ENCODE data around the gene TRAF7. TPM values are rescaled to one million over a fixed set of nuclear protein-coding genes. Genes with fewer than 3 reads are reported as not detected.
"Not testable (repeated sequence)": the region's sequence is repeated elsewhere in the genome, so short reads cannot be mapped to it uniquely, and the experiment has no call there.

Gene TRAF7
- total RNA-seq, 6 experiments from 2014 or later: 40.9 to 56.2 (median 46.2) TPM

DNA sequence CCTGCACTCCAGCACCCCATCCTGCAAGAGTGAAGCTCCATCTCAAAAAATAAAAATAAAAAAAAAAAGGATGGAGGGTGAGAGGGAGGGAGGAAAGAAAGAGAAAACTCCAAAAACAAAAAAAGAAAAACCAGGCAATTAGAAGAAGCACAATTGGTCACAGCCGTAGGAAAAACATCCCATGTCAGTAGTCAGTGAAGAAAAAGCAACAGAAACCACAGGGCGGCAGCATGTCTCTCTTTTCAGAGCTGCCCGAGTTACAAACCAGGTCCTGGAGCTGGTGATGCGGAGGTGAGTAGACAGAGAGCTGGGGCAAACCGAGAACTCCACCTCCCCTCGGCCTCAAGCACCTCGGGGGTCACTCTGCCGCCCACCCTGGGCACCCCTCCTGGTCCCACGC lies 34.3 kb upstream of the TRAF7 start:
- DNase-seq; H3K27me3 ChIP-seq; H3K27ac ChIP-seq; H3K36me3 ChIP-seq; intact Hi-C loops (cut with DNase I); H3K4me3 ChIP-seq; H3K9me3 ChIP-seq; H3K4me1 ChIP-seq: not testable (repeated sequence)
- 34% methylated on average over 2 of the region's 9 CpGs for whole genome bisulfite sequencing (ENCODE audit: insufficient coverage, low coverage, low lambda C conversion rate, missing lambda C conversion rate)
- TF ChIP-seq, protein P1, sequence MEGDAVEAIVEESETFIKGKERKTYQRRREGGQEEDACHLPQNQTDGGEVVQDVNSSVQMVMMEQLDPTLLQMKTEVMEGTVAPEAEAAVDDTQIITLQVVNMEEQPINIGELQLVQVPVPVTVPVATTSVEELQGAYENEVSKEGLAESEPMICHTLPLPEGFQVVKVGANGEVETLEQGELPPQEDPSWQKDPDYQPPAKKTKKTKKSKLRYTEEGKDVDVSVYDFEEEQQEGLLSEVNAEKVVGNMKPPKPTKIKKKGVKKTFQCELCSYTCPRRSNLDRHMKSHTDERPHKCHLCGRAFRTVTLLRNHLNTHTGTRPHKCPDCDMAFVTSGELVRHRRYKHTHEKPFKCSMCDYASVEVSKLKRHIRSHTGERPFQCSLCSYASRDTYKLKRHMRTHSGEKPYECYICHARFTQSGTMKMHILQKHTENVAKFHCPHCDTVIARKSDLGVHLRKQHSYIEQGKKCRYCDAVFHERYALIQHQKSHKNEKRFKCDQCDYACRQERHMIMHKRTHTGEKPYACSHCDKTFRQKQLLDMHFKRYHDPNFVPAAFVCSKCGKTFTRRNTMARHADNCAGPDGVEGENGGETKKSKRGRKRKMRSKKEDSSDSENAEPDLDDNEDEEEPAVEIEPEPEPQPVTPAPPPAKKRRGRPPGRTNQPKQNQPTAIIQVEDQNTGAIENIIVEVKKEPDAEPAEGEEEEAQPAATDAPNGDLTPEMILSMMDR (IDR thresholded peaks at IDR 0.05): peak in 3 of 4 donors; percentile 10 to 18 (median 15)
- peak; percentile 3 to 22 (median 16) for ATAC-seq

DNA sequence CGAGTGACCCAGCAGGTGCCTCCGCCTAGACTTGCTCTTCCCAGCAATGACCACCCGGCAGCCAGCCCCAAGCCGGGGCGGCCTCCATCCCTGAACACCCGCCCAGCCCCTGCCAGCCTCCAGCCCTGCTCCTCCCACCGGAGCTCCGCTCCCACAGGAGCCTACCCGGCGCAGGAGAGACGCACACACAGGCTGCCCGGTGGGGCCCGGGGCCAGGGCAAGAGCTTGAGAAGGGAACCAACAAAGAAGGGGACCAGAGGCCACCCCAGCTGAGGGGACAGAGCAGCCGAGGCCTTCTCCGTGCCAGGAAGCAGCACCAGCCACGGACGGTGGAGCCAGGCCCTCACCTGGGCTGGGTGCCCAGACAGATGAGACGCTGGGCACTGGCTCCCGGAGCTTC lies 33.7 kb upstream of the TRAF7 start:
- H3K27ac ChIP-seq: no peak overlapping the region
- H3K4me1 ChIP-seq: peaks cover 0 to 2% (median 0%) of the 10 kb centered on the region in 4 donors
- DNase-seq (no peak), ATAC-seq (peak; percentile 5 to 56 (median 8))
- H3K4me3 ChIP-seq: no peak overlapping the region
- no peaks in the 10 kb centered on the region for H3K36me3 ChIP-seq
- WGBS (ENCODE audit: insufficient coverage, low coverage, low lambda C conversion rate, missing lambda C conversion rate): 45% methylated on average over 7 of the region's 19 CpGs
- intact Hi-C loops (cut with DNase I): no loop called here
- no peaks in the 10 kb centered on the region for H3K27me3 ChIP-seq
- no peaks in the 10 kb centered on the region for H3K9me3 ChIP-seq
- TF ChIP-seq, protein P1 (IDR thresholded peaks at IDR 0.05): no peak
- TF ChIP-seq POLR2A (IDR thresholded peaks at IDR 0.05): no peak

DNA sequence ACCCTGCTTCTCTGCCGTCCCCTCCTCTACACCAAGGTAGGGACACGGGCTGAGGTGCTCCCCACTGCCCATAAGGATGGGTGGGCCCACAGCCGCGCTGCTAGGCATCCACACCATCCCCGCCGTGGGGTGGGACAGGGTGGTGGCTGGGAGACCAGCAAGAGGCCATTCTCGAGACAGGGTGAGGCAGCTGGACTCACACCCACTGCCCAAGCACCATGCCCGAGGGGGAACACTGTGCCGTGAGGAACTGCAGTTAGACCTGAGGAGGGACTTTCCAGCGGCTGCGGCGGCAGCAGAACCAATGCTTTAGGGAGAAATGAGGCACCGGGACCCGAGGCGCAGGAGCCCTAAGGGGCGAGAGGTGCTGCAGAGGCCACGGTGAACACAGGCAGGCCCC lies 33.2 kb upstream of the TRAF7 start:
- intact Hi-C loops (cut with DNase I): no loop called here
- Histone ChIP-seq H3K4me3 (no peak overlapping the region), H3K4me1 (peaks cover 0 to 2% (median 0%) of the 10 kb centered on the region in 4 donors), H3K36me3 (no peaks in the 10 kb centered on the region), H3K9me3 (no peaks in the 10 kb centered on the region), H3K27ac (no peak overlapping the region), H3K27me3 (no peaks in the 10 kb centered on the region)
- 100% methylated on average over 2 of the region's 17 CpGs for WGBS (ENCODE audit: insufficient coverage, low coverage, low lambda C conversion rate, missing lambda C conversion rate)
- ATAC-seq: no peak
- TF ChIP-seq, protein P1 (IDR thresholded peaks at IDR 0.05): no peak
- no peak for TF ChIP-seq POLR2A (IDR thresholded peaks at IDR 0.05)
- no peak for DNase-seq

DNA sequence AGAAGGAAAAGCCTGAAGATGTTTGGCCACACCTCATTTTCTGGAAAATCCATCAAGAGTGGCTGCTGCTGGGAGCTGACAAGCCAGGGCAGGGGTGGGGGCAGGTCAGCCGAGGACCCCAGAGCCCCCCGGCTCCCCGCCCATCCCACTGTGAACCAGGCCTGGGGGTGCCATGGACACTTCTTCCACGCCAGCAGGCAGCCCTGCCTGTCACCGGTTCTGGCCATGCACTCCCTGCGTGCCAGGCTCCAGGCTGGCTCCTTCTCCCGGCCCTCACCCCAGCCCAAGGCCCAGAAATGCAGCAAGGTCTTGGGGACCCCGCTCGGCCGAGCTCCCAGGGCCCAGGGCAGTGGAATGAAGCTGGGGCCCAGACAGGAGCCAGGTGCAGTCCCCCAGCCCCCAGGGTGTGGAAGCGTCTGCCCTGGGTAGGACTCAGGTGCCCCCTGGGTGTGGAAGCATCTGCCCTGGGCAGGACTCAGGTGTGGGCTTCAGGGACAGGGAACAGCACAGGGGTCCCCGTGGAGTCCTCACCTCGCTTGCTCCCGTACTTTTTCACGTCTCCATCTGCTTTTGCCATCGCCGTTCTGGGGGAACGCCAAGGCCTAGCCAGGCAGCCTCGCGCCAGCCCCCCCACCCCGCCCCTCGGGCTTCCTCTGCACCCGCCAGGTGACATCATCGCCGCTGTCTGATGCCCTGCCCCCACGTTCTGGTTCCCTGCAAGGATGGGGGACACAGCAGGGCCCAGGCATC lies 32.5 kb upstream of the TRAF7 start:
- H3K27me3 ChIP-seq; H3K36me3 ChIP-seq; ATAC-seq; DNase-seq; H3K4me1 ChIP-seq; H3K27ac ChIP-seq; H3K9me3 ChIP-seq; intact Hi-C loops (cut with DNase I); H3K4me3 ChIP-seq: not testable (repeated sequence)
- 80% methylated on average over 3 of the region's 26 CpGs for WGBS (ENCODE audit: insufficient coverage, low coverage, low lambda C conversion rate, missing lambda C conversion rate)

DNA sequence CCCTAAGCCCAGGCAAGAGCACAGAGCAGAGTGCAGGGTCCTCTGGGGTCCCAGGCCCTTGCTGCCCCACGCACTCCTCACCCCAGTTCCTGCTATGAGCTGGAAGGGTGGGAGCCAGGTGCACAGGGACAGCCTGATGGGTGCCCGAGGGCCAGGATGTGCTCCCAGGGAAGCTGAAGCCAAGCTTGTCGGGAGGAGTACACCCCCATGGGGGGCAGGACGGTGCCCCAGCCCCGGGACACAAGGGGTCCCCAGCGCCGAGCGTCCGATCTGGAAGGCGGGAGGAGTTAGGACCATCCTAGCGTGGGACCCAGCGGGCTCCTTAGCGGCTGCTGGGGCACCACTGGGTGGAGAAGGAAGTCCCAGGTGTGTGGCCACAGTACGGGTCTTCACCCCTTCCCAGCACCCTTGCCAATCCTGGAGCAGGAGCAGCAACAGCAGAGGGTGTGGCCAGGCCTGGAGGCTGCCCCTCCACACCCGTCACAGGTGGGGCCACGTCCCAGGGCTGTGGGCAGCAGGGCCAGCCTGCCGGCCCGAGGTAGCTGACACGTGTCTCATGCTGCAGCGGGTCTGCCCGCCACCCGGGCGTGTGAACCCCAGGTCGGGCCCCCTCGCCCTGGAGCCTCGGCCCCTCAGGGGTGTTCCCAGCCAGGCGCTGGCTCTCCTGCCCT lies 31.7 kb upstream of the TRAF7 start:
- H3K27ac ChIP-seq: peak overlapping the region; percentile 53 to 70 (median 56)
- H3K4me1 ChIP-seq; DNase-seq; H3K9me3 ChIP-seq; ATAC-seq; intact Hi-C loops (cut with DNase I); H3K27me3 ChIP-seq; H3K36me3 ChIP-seq; H3K4me3 ChIP-seq: not testable (repeated sequence)
- WGBS (ENCODE audit: insufficient coverage, low coverage, low lambda C conversion rate, missing lambda C conversion rate): no CpG with 5 or more reads among the region's 27 CpGs

DNA sequence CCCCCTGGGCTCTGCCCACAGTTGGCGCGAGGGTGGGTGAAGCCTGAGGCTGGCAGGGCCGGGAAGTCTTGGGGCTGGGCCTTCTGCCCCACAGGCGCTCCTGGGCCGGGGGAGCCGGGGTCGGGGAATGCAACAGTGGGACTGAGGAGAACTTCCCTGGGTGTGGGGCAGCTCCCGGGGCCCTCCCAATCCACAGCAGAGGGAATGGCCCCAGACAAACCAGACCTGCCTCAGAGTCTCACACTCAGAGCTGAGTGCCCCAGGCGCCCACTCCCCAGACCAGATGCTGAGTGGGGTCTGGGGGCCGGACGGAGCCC lies 31.2 kb upstream of the TRAF7 start:
- H3K4me1 ChIP-seq; H3K27me3 ChIP-seq; DNase-seq; ATAC-seq; intact Hi-C loops (cut with DNase I); H3K36me3 ChIP-seq; H3K9me3 ChIP-seq; H3K4me3 ChIP-seq: not testable (repeated sequence)
- WGBS (ENCODE audit: insufficient coverage, low coverage, low lambda C conversion rate, missing lambda C conversion rate): 35% methylated on average over 4 of the region's 11 CpGs
- H3K27ac ChIP-seq: peak overlapping the region; percentile 53 to 70 (median 56)

DNA sequence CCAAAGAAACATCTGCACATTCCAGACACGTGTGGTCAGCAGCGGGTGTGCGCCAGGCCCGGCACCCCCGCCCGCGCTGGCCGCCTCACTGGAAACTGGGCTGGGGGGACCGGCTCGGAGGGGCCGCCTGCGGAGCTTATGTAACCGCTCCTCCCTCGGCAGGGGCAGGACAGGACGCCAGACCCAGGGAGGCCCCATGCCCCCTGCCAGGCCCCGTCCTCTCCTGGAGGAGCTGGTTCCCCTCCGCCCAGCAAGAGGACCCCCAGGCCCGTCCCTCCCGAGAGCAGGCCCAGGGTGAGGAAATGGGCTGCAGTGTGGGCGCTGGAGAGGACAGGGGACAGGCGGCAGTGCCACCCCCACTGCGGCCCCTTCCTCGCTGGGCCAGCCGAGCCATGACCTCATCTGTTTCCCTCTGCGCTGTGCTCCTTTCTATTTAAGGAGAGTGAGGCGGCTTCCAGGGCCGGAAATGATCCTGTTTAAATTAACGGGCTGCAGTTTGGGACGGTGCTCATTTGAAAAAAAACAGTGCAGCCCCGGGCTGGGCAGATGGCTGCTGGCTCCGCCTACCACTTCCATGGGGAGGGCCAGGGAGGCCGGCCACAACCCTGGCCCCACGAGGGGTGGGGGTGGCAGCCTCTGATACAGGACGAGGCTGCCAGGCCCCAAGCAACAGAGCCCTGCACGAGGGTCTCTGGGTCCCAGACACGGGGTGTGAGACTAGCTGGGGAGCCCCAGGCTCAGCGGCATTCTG lies 30.7 kb upstream of the TRAF7 start:
- ATAC-seq (peak in 3 of 4 donors; percentile 6 to 27 (median 22)), DNase-seq (peak in 1 of 3 donors; percentile 55)
- WGBS (ENCODE audit: insufficient coverage, low coverage, low lambda C conversion rate, missing lambda C conversion rate): 37% methylated on average over 2 of the region's 37 CpGs
- H3K36me3 ChIP-seq; H3K27me3 ChIP-seq; H3K4me3 ChIP-seq; H3K4me1 ChIP-seq; intact Hi-C loops (cut with DNase I); H3K9me3 ChIP-seq: not testable (repeated sequence)
- peak overlapping the region; percentile 53 to 70 (median 56) for H3K27ac ChIP-seq

DNA sequence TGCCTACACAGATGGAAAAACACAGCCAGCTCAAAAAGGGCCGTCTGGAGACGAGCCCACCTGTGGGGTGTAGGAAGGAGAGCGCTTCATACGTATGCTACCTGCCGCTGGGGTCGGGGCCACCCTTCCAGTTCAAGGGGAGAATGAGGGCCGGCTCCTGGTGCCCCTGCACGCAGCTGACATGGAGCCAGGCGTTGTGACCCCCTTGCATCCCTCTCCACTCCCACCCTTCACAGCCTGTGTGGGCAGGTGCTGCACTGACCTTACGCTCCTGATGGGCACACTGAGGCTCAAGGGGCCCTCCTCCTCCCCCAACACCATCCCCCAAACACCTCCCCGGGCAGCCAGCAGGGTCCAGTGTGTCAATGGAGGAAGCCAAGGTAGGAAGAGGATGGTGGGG lies 30.0 kb upstream of the TRAF7 start:
- H3K27ac ChIP-seq: peak overlapping the region in 2 of 3 donors; percentile 36 to 53
- ATAC-seq; H3K36me3 ChIP-seq; intact Hi-C loops (cut with DNase I); DNase-seq; H3K9me3 ChIP-seq; H3K27me3 ChIP-seq; H3K4me3 ChIP-seq; H3K4me1 ChIP-seq: not testable (repeated sequence)
- WGBS (ENCODE audit: insufficient coverage, low coverage, low lambda C conversion rate, missing lambda C conversion rate): 53% methylated on average over 3 of the region's 11 CpGs
